Measurements from ENCODE around the gene NCAPD3. TPM values are rescaled to one million over a fixed set of nuclear protein-coding genes. Genes with fewer than 3 reads are reported as not detected.

The NCAPD3 gene, protein sequence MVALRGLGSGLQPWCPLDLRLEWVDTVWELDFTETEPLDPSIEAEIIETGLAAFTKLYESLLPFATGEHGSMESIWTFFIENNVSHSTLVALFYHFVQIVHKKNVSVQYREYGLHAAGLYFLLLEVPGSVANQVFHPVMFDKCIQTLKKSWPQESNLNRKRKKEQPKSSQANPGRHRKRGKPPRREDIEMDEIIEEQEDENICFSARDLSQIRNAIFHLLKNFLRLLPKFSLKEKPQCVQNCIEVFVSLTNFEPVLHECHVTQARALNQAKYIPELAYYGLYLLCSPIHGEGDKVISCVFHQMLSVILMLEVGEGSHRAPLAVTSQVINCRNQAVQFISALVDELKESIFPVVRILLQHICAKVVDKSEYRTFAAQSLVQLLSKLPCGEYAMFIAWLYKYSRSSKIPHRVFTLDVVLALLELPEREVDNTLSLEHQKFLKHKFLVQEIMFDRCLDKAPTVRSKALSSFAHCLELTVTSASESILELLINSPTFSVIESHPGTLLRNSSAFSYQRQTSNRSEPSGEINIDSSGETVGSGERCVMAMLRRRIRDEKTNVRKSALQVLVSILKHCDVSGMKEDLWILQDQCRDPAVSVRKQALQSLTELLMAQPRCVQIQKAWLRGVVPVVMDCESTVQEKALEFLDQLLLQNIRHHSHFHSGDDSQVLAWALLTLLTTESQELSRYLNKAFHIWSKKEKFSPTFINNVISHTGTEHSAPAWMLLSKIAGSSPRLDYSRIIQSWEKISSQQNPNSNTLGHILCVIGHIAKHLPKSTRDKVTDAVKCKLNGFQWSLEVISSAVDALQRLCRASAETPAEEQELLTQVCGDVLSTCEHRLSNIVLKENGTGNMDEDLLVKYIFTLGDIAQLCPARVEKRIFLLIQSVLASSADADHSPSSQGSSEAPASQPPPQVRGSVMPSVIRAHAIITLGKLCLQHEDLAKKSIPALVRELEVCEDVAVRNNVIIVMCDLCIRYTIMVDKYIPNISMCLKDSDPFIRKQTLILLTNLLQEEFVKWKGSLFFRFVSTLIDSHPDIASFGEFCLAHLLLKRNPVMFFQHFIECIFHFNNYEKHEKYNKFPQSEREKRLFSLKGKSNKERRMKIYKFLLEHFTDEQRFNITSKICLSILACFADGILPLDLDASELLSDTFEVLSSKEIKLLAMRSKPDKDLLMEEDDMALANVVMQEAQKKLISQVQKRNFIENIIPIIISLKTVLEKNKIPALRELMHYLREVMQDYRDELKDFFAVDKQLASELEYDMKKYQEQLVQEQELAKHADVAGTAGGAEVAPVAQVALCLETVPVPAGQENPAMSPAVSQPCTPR (N-terminal part only)
- 10 to 100 TPM in 3 of 4 donors, 1 to 10 TPM in 1; 8.0 to 22.2 (median 17.5) TPM for total RNA-seq

- Histone ChIP-seq H3K27me3 (no peaks in the 10 kb centered on the region), H3K4me3 (peak within 1 kb of the TSS; percentile 87 to 99 (median 96)), H3K4me1 (peaks cover 19 to 49% (median 23%) of the 10 kb centered on the region in 3 donors), H3K27ac (peak within 1 kb of the TSS; percentile 85 to 95 (median 93)), H3K9me3 (no peaks in the 10 kb centered on the region), H3K36me3 (peaks cover 0 to 14% (median 0%) of the 10 kb centered on the region in 3 donors)
- 0 to 1% methylated on average over 13 to 17 of the region's 89 CpGs for whole genome bisulfite sequencing, 2 donors
- intact Hi-C loops (cut with DNase I), result no loop called here
- TF ChIP-seq, protein P1, sequence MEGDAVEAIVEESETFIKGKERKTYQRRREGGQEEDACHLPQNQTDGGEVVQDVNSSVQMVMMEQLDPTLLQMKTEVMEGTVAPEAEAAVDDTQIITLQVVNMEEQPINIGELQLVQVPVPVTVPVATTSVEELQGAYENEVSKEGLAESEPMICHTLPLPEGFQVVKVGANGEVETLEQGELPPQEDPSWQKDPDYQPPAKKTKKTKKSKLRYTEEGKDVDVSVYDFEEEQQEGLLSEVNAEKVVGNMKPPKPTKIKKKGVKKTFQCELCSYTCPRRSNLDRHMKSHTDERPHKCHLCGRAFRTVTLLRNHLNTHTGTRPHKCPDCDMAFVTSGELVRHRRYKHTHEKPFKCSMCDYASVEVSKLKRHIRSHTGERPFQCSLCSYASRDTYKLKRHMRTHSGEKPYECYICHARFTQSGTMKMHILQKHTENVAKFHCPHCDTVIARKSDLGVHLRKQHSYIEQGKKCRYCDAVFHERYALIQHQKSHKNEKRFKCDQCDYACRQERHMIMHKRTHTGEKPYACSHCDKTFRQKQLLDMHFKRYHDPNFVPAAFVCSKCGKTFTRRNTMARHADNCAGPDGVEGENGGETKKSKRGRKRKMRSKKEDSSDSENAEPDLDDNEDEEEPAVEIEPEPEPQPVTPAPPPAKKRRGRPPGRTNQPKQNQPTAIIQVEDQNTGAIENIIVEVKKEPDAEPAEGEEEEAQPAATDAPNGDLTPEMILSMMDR (IDR thresholded peaks at IDR 0.05), result peak in 3 of 6 experiments; percentile 5 to 47 (median 7)
- TF ChIP-seq POLR2A (IDR thresholded peaks at IDR 0.05), result peak in 3 of 4 donors; percentile 85 to 98 (median 93)
- DNase-seq, result peak; percentile 80
Measured at GRCh38 chr11:134223836-134224709, at the start of gene NCAPD3, which contains the start of gene VPS26B. Gene NCAPD3 (minus strand): TSS chr11:134223967. CDS start chr11:134223926, 41 bp downstream. Gene VPS26B (plus strand): TSS chr11:134224671. CDS start chr11:134225123, 452 bp downstream.

GRCh38 chr11:134273317-134273712 lies 49.5 kb upstream of the NCAPD3 start:
- H3K27ac ChIP-seq, result no peak overlapping the region
- H3K9me3 ChIP-seq, result peaks cover 0 to 1% (median 0%) of the 10 kb centered on the region in 3 donors
- H3K27me3 ChIP-seq, result peaks cover 4 to 89% (median 19%) of the 10 kb centered on the region in 4 donors
- H3K4me3 ChIP-seq, result no peak overlapping the region
- DNase-seq, result no peak
- intact Hi-C loops (cut with DNase I), result no loop called here
- TF ChIP-seq, protein P1 (IDR thresholded peaks at IDR 0.05), result no peak
- TF ChIP-seq POLR2A (IDR thresholded peaks at IDR 0.05), result no peak
- H3K4me1 ChIP-seq, result peaks cover 14 to 23% (median 16%) of the 10 kb centered on the region in 3 donors
- H3K36me3 ChIP-seq, result no peaks in the 10 kb centered on the region
- WGBS, 2 donors, result 49 to 68% methylated on average over 3 of the region's 3 CpGs

GRCh38 chr11:134272381-134273316 lies 48.9 kb upstream of the NCAPD3 start:
- 52 to 56% methylated on average over 16 to 18 of the region's 18 CpGs for WGBS, 2 donors
- Histone ChIP-seq H3K27me3 (peaks cover 4 to 83% (median 18%) of the 10 kb centered on the region in 4 donors), H3K4me3 (no peak overlapping the region), H3K4me1 (peaks cover 14 to 23% (median 16%) of the 10 kb centered on the region in 3 donors), H3K9me3 (no peaks in the 10 kb centered on the region), H3K27ac (no peak overlapping the region), H3K36me3 (no peaks in the 10 kb centered on the region)
- no peak for DNase-seq
- intact Hi-C loops (cut with DNase I), result no loop called here
- TF ChIP-seq POLR2A (IDR thresholded peaks at IDR 0.05), result no peak
- TF ChIP-seq, protein P1 (IDR thresholded peaks at IDR 0.05), result no peak

Data from esophagus squamous epithelium (tissue), 5 donors.